Epithelial cell of prostate (primary cell): ENCODE results near the gene ARHGAP20.
"Not testable (repeated sequence)": the region's sequence is repeated elsewhere in the genome, so short reads cannot be mapped to it uniquely, and the experiment has no call there.

Source experiments
- DNase-seq: peaks from one replicate; pipeline ENCODE4 v3.0.0-alpha.2; 2011; ENCODE audit warnings: low read depth, low spot score
- H3K27ac ChIP-seq: fragments of 450-650 bp; 2 replicates; pipeline ENCODE4 v1.5.1; 2017; ENCODE audit warnings: mild to moderate bottlenecking

Gene ARHGAP20

DNA sequence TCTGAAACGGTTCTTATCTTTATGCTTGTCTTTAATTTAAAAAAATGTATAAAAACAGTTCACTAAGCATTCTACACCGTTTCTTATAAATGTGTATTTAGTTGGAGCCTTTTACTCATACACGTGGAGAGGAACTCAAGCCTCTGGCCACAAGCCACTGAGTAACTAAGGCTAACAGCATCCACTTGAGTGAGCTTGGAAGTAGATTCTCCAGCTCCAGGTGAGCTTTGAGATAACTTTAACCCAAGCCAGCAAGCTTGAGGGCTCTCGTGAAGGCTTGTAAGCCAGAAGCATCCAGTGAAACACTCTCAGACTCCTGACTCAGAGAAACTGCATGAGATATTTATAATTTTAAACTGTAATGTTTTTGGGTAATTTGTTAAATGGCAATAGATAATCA, 82.6 kb downstream of the ARHGAP20 start:
- DNase-seq: no peak
- H3K27ac ChIP-seq: no peak overlapping the region

DNA sequence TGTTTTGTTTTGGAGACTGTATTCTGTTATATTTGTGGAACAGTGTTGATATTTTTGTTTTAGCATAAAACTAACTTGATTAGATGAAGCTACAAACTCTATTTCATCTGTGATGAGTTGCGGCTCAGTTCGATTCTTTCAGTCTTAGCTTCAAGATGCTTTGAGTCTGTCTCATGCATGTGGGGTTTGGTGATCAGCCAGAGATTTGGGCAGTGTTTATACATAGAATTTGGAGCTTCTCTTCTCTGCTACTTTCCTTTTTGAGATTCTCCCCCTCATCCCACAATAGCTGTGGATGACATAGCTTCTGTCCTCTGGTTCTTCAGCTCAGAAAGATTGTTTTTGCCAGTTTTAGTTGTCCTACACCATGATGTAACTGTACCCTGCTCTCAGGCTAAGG, 90.4 kb downstream of the ARHGAP20 start:
- no peak overlapping the region for H3K27ac ChIP-seq
- DNase-seq: no peak

DNA sequence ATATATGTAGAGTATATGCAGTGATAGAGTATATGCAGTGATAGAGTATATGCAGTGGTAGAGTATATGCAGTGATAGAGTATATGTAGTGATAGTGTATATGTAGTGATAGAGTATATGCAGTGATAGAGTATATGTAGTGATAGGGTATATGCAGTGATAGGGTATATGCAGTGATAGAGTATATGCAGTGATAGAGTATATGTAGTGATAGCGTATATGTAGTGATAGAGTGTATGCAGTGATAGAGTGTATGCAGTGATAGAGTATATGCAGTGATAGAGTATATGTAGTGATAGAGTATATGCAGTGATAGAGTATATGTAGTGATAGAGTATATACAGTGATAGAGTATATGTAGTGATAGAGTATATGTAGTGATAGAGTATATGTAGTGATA, 92.9 kb downstream of the ARHGAP20 start:
- not testable (repeated sequence) for H3K27ac ChIP-seq, DNase-seq

DNA sequence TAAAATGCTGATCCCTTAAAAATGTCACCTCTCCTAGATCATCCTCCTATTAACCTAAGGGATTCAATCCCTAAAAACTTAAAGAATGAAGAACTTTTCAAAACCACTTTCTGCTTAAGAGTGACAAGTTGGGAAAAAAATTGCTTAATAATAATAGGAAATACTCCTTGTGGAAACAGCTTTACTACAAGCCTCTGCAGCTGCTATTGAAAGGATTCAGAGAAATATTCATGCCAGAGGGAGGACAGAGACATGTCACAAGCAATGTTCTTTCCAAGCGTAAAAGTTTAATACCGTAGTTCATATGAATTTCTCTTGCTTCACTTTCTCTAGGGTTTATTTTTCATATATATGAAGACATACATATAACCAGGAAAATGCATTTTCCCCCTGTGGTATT, 98.2 kb downstream of the ARHGAP20 start:
- no peak overlapping the region for H3K27ac ChIP-seq
- no peak for DNase-seq

DNA sequence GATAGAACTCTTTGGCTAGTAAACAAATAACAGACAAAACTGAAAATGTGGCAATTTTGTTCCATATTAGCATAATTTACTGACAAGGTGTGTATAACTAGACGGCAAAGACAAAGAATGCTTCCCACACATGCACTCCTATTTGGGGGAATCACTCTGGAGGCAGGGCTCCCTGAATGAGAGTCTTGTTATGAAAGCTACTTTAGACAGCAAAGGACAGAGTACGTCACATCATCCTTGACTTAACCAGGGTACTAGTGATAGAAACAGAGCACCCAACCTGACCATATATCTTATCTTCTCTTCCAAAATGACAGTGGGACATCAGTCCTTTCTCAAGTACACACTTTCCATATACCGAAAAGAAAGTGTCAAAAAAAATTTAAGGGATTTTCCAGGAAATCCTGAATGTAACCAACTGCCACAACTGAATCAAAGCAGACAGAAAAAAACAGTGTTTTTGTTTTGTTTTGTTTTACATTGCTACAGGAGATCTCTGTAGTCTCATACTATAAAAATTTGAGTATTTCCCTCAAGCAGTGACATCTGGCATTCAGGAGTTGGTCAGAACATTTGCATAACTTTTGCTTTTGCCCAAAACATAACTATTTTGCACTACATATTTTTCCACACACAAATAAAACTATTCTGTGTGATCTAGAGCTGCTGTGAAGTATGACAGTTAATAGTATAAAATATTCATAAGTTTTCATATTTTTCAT, 98.9 kb downstream of the ARHGAP20 start:
- no peak for DNase-seq
- H3K27ac ChIP-seq: no peak overlapping the region

DNA sequence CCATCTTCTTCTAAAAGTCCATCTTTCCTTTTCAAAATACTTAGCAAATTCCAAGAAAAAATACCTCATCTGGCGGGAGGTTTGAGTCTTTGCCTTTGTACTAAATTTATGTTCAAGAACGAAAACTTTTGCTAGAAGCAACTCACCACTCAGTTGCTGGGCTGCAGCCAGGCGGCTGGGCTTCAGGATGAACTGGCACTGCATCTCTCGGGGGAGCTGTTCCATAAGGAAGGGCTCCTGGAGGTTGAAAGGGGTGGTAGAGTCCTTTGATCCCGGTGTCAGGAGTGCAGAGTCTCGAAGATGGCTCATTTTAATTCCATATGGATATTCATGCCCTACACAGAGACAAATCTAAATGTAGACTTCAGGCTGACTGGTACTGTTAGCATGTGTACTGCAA, 105.8 kb downstream of the ARHGAP20 start:
- H3K27ac ChIP-seq: no peak overlapping the region
- DNase-seq: no peak

DNA sequence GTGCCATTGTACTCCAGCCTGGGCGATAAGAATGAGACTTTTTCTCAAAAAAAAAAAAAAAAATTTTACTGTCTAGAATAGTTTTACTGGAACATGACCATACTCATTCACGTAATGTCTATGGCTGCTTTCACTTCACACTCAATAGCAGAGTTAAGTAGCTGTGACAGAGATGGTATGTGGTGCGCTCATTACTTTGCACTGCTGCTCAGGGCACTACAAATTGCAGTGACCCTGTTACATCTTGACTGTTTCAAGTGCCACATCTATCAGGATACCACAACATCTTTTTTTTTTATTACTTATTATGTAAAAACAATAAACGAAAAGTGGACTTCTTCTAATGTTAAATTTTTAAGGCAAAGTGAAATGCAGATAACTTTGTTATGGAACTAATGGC, 110.3 kb downstream of the ARHGAP20 start:
- no peak overlapping the region for H3K27ac ChIP-seq
- no peak for DNase-seq

DNA sequence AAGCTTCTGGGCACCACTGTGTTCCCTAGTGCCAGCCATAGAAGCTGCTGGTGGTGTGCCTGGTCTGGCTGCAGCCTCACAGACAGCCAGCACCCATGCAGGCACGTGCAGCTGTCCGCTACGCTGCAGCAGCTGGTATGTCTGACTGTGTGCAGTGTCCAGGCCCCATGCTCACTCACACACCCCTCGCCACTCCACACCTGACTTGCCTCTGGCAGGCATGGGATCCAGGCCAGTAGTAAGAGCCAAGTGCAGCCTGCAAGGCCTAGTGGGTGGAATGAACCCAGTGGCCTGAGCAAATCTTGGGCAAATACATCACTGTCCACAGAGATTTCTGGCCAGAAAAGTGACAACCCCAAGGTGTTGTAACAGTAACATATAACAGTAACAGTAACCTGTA, 111.9 kb downstream of the ARHGAP20 start:
- no peak overlapping the region for H3K27ac ChIP-seq
- no peak for DNase-seq

DNA sequence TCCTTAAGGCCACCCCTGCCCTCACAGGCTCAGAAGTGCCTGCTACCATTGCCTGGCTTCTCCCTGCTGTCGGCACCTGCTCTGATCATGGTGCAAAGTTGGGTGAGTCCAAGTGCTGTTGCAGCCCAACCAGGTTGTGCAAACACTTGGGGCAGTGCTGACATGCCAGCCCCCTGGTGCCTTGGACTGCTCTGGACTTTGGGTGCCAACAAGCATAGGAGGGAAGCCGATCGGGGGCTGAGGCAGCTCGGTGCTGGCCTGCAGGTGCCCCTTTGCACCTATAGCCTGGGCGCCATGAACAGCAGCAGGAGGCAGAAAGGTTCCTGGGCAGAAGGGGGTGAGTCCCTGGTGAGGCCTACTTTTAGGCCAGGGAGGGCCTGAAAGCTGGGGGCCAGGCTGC, 113.0 kb downstream of the ARHGAP20 start:
- DNase-seq: no peak
- no peak overlapping the region for H3K27ac ChIP-seq

DNA sequence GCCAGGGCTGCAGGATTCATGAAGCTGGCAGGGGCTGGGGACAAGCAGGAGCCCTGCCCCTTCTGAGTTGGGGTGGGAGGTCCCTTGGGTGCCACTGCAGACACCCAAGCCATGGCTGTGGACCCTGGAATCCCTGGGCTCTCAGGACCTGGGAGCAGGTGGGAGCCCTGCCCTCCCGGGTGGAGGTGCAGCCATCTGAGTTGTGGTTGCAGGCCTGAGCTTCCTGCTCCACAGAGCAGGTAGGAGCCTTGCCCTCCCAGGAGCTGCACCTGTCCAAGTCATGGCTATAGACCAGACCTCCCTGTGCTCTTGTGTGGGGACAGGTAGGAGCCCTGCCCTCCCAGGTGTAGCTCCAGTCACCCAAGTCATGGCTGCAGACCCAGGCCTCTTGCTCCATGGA, 113.5 kb downstream of the ARHGAP20 start:
- no peak for DNase-seq
- no peak overlapping the region for H3K27ac ChIP-seq

DNA sequence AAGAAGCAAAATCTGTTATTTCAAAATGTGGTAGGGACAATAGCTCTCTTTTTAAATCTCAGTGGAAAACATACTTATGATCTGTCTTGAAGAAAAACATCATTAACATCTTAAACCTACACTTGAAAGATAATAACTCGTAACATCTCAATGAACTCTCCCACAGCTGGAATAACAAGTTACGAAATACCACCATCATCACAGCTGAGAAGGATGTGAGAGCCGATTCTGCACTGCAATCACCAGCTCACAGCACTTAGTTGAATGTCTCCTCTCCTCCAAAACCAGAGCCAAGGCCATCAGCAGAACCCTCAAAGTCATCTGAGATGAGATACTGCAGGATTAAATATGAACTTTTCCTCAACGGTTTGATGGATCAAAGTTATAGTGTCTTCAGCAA, 124.3 kb downstream of the ARHGAP20 start:
- H3K27ac ChIP-seq: no peak overlapping the region
- no peak for DNase-seq

DNA sequence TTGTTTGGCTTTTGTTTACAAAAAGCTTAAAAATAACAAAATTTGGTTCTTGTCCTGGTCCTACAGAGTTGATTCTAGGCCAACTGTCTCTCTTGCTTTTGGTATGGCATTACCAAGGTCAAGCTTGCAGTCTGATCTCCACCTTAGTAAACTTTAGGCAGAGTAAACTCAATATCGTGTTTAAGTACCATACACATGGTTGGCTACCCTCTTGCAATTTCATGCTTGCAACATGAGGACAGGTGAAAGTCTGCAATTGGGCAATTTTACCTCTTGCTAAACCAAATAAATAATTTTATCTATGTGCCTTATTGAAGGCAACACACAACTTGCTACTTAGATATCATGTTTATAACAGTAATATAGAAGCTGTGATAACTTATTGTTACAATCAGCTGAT, 125.1 kb downstream of the ARHGAP20 start:
- no peak for DNase-seq
- no peak overlapping the region for H3K27ac ChIP-seq

DNA sequence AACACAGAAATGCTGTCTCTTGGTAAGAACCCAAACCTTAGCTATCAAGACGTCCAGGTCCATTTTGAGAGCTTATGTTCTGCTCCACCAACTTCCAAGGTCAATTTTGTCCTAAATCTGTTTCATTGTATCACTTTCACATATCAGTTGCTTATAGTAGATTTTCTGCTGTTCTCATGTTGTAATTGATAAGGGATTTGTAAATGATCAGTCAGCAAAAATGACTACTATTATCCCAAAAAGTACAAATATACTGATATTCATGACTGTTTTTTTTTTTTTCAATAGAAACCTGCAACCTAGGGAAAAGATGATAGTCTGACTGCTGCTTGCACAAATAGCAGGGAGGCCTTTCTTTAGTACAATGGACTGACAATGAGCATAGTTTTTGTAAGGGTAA, 128.1 kb downstream of the ARHGAP20 start:
- DNase-seq: no peak
- no peak overlapping the region for H3K27ac ChIP-seq

DNA sequence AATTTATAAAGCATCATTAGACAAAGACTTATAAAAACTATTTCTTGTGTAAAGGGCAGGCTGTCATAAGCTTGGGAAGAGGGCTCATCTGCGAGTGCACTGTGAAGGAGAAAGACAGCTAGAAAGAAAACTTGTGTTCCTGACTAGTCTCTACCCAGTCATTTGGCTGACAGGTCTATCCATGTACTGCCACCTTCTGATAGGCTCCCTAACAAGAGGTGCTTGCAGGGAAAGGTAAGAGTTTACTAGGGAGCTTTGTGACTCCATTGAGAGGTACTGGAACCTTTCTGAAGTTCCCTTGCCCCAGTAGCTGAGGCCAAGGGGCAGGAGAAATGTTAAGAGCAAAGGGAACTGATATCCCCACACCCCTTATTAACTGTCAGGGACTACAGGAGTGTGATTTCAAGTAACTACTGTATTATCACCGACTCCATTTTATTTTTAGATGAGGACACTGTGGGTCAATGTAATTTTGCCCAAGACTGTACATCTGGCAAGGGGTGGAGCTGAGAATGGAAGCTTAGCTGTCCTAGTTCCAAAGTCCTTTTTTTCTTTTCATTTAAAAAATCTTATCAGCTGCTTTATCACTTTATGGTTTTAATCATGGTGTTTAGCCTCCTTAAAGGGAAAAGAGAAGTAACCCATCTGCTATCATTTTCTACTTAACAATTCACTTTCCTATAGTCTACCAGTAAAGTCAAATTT, 129.4 kb downstream of the ARHGAP20 start:
- no peak for DNase-seq

DNA sequence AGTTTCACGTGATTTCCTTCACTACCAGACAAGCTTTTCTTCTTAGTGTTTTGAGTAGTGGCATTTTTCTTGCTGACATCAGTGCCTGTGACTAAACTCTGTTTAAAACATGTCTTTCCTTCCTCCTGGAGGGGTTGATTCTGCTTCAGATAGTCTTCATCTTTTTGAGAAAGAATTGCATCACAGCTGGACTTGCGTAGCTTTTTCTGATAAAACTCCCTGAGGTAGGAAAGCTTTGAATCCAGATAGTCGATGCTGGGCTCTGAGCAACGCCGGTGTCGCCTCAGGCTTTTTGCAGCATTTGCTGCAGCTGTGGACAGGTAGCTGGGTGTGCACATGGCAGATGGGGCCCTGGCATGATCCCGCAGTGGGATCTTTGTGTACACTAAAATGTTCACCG, 131.7 kb downstream of the ARHGAP20 start:
- DNase-seq: no peak

More for the DNA sequence above, 129.4 kb downstream of the ARHGAP20 start:
- H3K27ac ChIP-seq: no peak overlapping the region

DNA sequence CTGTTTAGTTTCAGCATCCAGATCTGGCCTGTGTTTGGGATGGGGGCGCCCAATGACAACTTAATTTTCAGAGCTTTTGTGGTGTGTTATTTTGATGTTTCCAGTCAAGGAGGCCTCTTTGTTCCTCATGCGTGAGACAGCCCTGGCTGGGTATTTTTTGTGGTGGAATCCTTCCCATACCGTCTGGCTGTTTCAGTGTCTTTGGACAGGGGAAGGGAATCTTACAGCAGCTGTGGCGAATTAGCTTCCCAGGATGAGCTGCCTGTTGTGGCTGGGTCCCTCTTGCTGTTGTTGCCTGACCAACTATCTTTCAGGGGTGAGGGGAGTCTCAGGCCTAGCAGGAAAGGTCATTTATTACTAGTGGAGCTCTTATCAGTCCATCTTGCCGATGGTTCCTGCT, 138.8 kb downstream of the ARHGAP20 start:
- no peak overlapping the region for H3K27ac ChIP-seq
- no peak for DNase-seq

More for the DNA sequence above, 131.7 kb downstream of the ARHGAP20 start:
- no peak overlapping the region for H3K27ac ChIP-seq

DNA sequence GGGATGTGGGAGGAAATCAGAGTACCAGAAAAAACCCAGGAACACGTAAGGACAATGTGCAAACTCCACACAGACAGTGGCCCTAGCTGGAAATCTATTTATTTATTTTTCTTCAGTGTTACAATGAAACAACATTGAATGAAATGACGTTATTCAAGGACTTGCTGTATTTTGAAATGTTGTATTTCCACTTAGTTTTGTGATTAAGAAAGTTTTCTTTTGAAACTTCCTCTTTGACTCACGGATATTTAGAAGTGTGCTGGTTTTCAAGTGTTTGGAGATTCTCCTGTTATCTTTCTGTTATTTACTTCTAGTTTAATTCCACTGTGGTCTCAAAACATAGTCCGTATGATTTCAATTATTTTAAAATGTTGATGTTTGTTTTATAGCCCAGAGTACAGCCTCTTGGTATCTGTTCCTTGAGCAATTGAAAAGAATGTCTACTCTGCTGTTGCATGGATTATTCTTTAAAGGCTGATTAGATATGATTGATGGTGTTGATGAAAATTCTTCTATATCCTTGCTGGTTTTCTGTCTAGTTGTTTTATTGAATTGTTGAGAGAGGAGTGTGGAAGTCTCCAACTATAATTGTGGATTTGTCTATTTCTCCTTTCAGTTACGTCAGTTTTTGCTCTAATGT, 141.0 kb downstream of the ARHGAP20 start:
- no peak overlapping the region for H3K27ac ChIP-seq
- no peak for DNase-seq

DNA sequence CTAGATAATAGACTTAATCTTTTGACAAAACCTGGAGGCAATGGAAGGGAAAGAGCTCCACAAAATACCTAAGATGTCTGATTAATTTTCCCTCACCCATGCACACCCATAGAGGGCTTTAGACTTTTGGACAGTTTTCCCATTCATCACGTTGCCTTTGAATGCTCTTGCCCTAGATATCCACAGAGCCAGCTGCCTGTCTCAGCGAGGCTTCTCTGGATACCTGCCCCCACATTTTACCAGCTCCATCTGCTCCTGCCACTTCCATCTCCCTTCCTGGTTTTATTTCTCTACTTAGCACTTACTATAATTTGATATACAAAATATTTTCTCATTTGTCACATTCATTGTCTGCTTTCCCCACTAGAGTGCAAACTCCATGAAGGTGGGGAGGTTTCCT, 145.7 kb downstream of the ARHGAP20 start:
- H3K27ac ChIP-seq: no peak overlapping the region
- DNase-seq: no peak

DNA sequence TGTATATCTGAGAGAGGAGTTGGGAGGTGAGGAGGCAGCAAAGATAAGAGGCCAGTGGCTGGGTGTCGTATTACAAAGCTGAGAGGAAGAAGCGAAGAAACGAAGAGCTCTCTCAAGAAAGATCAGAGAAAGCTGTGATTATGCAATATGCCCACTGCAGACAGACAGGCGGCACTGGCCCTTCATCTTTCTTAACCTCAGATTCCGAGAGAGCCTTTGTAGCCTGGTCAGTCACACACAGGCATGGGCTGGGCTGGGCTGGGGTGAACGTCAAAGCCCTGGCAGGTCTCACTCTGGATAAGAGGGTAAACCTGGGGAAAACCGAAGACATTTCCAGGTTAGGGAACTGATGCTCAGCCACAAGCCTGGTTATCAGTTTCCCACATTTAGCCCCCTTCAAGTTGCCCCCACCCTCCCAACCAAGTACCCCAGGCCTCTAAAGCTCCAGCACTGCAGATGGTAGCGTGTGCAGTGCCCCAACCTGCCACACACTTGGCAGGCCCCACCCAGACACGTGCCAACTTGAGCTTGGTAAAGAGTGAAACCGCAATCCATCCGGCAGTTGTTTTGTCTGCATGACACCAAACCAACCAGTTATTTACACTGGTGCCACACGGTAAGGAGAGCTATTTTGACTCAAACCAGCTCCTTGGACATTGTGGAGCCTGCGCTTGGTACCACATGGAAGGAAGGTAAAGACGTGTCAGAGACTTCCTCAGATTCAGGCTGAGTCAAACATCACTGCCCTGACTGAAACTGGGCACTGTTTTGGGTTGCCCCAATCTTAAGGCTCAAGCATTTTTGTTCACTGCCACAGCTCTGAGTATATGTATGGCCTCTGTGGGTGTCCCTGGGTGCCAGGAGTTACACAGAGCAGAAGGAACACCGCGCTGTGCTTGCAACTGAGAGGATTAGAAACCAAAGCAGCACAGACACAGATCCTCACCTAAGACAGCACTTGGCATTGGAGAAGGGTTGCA, 146.6 kb downstream of the ARHGAP20 start:
- H3K27ac ChIP-seq: no peak overlapping the region
- peak; percentile 48 for DNase-seq

DNA sequence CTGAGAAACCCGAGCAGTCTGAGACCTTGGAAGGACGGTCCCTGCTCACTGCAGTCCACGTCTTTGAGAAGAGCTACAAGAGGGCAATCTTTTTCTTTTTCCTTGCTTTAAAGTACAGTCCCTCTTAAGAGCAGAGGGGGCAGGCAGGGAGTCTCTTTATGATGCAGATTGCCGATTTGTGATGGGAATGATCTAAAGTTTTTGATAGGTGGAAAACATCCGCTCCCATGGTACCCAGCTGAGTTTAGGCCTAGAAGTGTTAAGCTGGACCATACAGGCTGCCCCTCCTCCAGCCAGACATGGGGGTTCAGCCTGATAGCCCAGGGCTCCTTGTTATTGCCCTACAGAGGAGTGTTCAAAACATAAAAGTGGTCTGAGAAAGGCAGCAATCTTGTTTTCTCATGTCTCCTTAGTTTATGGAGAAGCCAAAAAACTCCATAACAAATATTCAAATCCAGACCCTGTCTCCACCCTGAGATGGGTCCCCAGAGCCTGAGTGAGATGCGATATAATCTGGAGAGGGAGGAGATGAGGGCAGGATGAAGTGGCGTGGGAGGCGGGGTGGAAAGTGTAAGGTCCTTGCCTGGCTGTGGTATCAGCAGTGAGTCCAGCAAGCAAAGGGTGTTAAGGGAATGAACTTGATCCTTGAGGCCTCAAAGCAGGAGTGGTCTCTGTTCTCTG, 147.4 kb downstream of the ARHGAP20 start:
- DNase-seq: no peak
- no peak overlapping the region for H3K27ac ChIP-seq
